HFF-Myc (cell line): ENCODE results near the gene OR11A1.

Experiments
- DNase-seq: peaks from one replicate; pipeline ENCODE4 v3.0.0-alpha.2; 2011; ENCODE audit warnings: low read depth; ENCODE audit errors: extremely low read depth
- H3K4me3 ChIP-seq: replicated peaks from 2 replicates; pipeline ENCODE4 v1.5.1; 2011; ENCODE audit warnings: low read depth, mild to moderate bottlenecking, control low read depth, low read length
- CTCF ChIP-seq: IDR thresholded peaks from 2 replicates; pipeline ENCODE4 v1.5.1; 2012; ENCODE audit warnings: mild to moderate bottlenecking, low read depth, low read length, control low read depth; ENCODE audit errors: missing control alignments

Gene OR11A1

GRCh38 chr6:29490552-29490951 lies 33.7 kb upstream of the OR11A1 start:
- no peak for DNase-seq
- no peak overlapping the region for H3K4me3 ChIP-seq
- TF ChIP-seq CTCF, result no peak

- no peak for DNase-seq
- TF ChIP-seq CTCF, result no peak
- H3K4me3 ChIP-seq, result no peak overlapping the region
Measured at GRCh38 chr6:29490055-29490454, 33.2 kb upstream of the OR11A1 start.

DNA sequence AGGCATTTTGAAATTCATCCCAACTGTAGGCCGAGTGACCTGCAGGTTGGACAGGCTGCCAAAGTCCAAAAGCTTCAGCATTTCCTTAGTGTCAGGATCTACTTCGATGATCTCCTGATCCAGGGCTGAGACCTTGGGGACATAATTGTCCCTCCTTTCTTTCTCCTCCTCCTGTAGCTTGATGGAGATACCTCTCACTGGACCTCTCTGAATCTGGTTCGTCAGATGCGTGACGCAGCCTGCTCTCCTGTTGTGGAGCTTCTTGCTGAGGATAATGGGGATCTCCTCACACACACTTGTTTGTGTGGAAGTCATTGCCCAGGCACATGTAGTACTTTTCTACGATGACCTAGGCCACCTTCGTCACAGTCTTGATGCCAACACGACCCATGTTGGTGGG lies 32.4 kb upstream of the OR11A1 start:
- no peak for TF ChIP-seq CTCF
- no peak overlapping the region for H3K4me3 ChIP-seq
- no peak for DNase-seq

DNA sequence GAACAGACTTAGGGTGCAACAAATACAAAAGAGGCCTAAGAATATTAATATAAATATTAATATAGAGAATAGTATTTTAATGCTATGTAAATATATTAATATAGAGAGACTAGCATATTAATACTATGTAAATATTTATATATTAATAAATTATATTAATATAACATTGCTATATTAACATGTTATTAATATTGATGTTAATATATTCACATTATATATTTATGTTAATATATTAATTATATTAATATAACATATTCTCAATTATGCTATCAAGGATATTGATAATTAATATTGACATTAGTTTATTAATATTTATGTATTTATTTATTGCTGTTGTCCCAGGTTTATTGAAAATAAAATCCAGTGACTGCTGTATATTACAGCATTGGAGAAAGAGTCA lies 32.0 kb upstream of the OR11A1 start:
- no peak for TF ChIP-seq CTCF
- DNase-seq, result no peak
- no peak overlapping the region for H3K4me3 ChIP-seq

GRCh38 chr6:29487660-29488059 lies 30.8 kb upstream of the OR11A1 start, which contains the start of gene MAS1L:
MAS1L (minus strand) TSS chr6:29487956; CDS start chr6:29487902, 54 bp downstream.
- DNase-seq, result no peak
- TF ChIP-seq CTCF, result no peak
- no peak within 1 kb of the TSS for H3K4me3 ChIP-seq

- TF ChIP-seq CTCF, result no peak
- no peak overlapping the region for H3K4me3 ChIP-seq
- no peak for DNase-seq
Measured at GRCh38 chr6:29487131-29487530, 30.3 kb upstream of the OR11A1 start.

- TF ChIP-seq CTCF, result no peak
- DNase-seq, result no peak
- H3K4me3 ChIP-seq, result no peak overlapping the region
Measured at GRCh38 chr6:29486577-29486976, 29.7 kb upstream of the OR11A1 start.
